ENCODE results near the gene ZNF668. TPM values are rescaled to one million over a fixed set of nuclear protein-coding genes. Genes with fewer than 3 reads are reported as not detected.
A peak's percentile ranks its signal among the peaks of the same experiment; 100 is the strongest.

The ZNF668 gene
- total and polyA plus RNA-seq, 9 donors, result 1.3 to 7.4 (median 5.7) TPM

DNA sequence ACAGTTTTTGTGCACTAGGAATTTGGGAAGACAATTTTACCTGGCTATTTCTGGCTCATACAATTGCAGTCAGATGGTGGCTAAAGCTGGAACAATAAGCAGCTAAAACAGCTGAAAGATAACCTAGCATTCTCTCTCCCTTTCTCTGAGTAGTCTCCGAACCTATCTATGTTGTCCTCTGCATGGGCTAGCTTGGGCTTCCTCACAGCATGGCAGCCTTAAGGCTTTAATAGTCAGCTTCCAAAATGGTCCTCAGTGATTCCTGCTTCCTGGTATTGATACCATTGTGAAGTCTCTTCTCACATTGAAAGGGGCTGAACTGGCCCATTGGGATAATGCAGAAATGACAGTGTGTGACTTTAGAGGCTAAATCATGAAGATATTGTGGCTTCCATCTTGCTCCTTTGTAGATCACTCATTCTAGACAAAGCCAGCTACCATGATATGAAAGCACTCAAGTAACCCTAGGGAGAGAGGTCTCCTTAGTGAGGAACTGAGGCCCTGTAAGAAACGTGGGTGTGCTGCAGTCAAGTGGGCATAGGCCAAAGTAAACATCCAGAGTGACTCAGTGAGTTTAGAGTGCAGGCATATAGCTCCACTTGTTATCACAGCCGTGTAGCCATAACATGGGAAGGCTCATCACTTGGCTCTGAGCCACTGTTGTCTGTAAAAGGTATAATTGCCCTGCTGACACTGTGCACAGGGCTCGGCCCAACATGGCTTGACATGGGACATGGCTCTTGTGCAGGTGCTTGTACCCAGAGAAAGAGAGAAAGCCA is 26.0 kb upstream of the ZNF668 start:
- intact Hi-C loops (cut with DNase I), result no loop called here
- WGBS, 3 donors, result 38 to 56% (median 38%) methylated on average over 4 of the region's 4 CpGs

GRCh38 chr16:31094424-31095120 is 20.5 kb upstream of the ZNF668 start, which contains the start of gene VKORC1:
Gene VKORC1, minus strand, starts transcription at chr16:31094797. Its CDS starts 68 bp downstream, at chr16:31094729.
- no peaks in the 10 kb centered on the region for H3K27me3 ChIP-seq
- H3K4me1 ChIP-seq (ENCODE audit: insufficient read depth), result peaks cover 4% of the 10 kb centered on the region
- intact Hi-C loops (cut with DNase I), result no loop called here
- H3K4me3 ChIP-seq, result peak within 1 kb of the TSS; percentile 60
- TF ChIP-seq EP300 (IDR thresholded peaks at IDR 0.05) (no peak), CTCF (IDR thresholded peaks at IDR 0.05) (no peak), POLR2A (IDR thresholded peaks at IDR 0.05) (no peak)
- 0 to 1% (median 0%) methylated on average over 50 to 69 of the region's 69 CpGs for WGBS, 3 donors
- H3K27ac ChIP-seq, result peak within 1 kb of the TSS in 1 of 2 donors; percentile 83
- no peaks in the 10 kb centered on the region for H3K9me3 ChIP-seq
- H3K36me3 ChIP-seq, result no peaks in the 10 kb centered on the region
- DNase-seq, result peak; percentile 90 to 94 (median 93)

More for the DNA sequence above, 26.0 kb upstream of the ZNF668 start:
- no peaks in the 10 kb centered on the region for H3K4me1 ChIP-seq (ENCODE audit: insufficient read depth)
- H3K9me3 ChIP-seq, result no peaks in the 10 kb centered on the region
- peak in 1 of 5 donors; percentile 9 for DNase-seq
- no peak for TF ChIP-seq EP300 (IDR thresholded peaks at IDR 0.05)
- TF ChIP-seq POLR2A (IDR thresholded peaks at IDR 0.05), result no peak
- TF ChIP-seq CTCF (IDR thresholded peaks at IDR 0.05), result no peak
- no peaks in the 10 kb centered on the region for H3K36me3 ChIP-seq
- H3K27ac ChIP-seq, result no peak overlapping the region
- H3K4me3 ChIP-seq, result no peak overlapping the region
- no peaks in the 10 kb centered on the region for H3K27me3 ChIP-seq

GRCh38 chr16:31094088-31094423 is 20.0 kb upstream of the ZNF668 start:
- Histone ChIP-seq H3K4me1 (ENCODE audit: insufficient read depth) (peaks cover 4% of the 10 kb centered on the region), H3K4me3 (peak overlapping the region; percentile 60), H3K27ac (peak overlapping the region in 1 of 2 donors; percentile 83), H3K36me3 (no peaks in the 10 kb centered on the region), H3K27me3 (no peaks in the 10 kb centered on the region), H3K9me3 (no peaks in the 10 kb centered on the region)
- no peak for TF ChIP-seq POLR2A (IDR thresholded peaks at IDR 0.05)
- TF ChIP-seq CTCF (IDR thresholded peaks at IDR 0.05), result no peak
- TF ChIP-seq EP300 (IDR thresholded peaks at IDR 0.05), result no peak
- no peak for DNase-seq
- intact Hi-C loops (cut with DNase I), result no loop called here
- WGBS, 3 donors, result 0 to 1% (median 0%) methylated on average over 20 of the region's 20 CpGs

- no peak for TF ChIP-seq CTCF (IDR thresholded peaks at IDR 0.05)
- no peak for TF ChIP-seq POLR2A (IDR thresholded peaks at IDR 0.05)
- TF ChIP-seq EP300 (IDR thresholded peaks at IDR 0.05), result no peak
- no peak overlapping the region for H3K27ac ChIP-seq
- intact Hi-C loops (cut with DNase I), result no loop called here
- peaks cover 4% of the 10 kb centered on the region for H3K4me1 ChIP-seq (ENCODE audit: insufficient read depth)
- no peaks in the 10 kb centered on the region for H3K9me3 ChIP-seq
- 22 to 31% (median 26%) methylated on average over 12 to 17 of the region's 17 CpGs for WGBS, 3 donors
- no peak overlapping the region for H3K4me3 ChIP-seq
- no peaks in the 10 kb centered on the region for H3K27me3 ChIP-seq
- peak in 1 of 5 donors; percentile 25 for DNase-seq
- no peaks in the 10 kb centered on the region for H3K36me3 ChIP-seq
These were observed 19.2 kb upstream of the ZNF668 start for GRCh38 chr16:31093132-31093703.

Data from ovary (tissue), 9 donors.